ENCODE data around the gene PTMS.
A peak's percentile ranks its signal among the peaks of the same experiment; 100 is the strongest.

The PTMS gene

GRCh38 chr12:6772726-6773589, 6.8 kb downstream of the PTMS start:
- DNase-seq: no peak

DNA sequence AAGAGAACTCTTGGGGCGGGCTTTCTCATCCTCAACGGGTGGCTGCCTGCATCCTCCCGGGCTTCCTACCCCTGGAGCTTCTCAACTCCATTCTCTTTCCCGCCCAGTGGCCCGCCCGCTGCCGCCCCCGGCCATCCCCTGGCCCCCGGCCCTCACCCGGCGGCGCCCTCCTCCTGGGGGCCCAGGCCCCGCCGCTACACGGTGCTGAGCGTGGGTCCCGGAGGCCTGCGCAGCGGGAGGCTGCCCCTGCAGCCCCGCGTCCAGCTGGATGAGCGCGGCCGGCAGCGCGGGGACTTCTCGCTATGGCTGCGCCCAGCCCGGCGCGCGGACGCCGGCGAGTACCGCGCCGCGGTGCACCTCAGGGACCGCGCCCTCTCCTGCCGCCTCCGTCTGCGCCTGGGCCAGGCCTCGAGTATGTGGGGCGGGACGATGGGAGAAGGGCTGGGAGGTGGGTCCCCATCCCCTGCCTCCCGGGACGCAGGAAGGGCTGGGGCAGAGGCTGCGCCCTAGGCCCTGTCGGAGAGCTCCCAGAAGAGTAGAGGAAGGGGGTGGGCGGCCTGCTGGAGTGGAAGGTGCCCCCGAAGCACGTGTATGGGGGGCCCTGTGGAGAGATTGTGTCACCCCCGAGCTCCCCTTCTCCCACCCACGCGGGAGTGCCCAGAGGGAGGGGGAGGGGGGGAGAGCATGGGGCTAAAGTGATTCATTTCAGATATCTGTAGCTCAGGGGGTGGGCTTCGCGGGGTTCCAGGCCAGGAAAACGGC, 7.6 kb downstream of the PTMS start:
- DNase-seq: no peak

- no peak for DNase-seq
Measured at GRCh38 chr12:6774499-6775062, 8.4 kb downstream of the PTMS start.

DNA sequence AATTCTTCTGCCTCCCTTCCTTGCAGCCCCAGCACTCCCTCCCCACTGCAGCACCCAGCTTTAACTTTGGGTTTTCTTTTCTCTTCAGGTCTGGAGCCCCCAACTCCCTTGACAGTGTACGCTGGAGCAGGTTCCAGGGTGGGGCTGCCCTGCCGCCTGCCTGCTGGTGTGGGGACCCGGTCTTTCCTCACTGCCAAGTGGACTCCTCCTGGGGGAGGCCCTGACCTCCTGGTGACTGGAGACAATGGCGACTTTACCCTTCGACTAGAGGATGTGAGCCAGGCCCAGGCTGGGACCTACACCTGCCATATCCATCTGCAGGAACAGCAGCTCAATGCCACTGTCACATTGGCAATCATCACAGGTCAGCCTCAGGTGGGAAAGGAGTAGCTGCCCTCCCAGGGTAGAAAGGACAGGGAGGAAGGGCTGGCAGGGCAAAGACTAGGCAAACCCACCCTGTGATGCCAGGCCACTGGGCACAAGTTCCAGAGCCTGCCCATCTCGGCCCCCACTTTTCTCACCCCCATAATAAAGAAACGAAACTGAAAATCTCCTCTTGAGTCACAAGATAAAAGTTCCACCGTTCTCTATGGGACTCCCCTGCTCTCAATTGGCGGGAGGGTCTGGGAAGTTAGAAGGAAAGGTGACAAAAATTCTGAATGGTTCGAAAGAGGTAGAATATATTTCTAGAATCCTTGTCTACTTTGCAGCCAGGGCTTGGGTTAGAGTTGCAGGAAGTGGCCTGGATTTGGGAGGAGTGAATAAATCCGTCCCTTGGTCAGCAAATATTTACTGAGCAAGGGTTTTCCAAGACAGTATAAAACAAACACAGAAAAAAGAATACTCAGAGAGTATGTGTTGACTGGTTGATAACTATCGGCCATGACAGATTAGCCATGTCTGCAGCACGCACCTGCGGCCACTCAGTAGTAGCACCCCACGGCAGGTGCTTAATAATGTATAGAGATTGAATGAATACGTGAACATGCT, 9.3 kb downstream of the PTMS start:
- DNase-seq: no peak

DNA sequence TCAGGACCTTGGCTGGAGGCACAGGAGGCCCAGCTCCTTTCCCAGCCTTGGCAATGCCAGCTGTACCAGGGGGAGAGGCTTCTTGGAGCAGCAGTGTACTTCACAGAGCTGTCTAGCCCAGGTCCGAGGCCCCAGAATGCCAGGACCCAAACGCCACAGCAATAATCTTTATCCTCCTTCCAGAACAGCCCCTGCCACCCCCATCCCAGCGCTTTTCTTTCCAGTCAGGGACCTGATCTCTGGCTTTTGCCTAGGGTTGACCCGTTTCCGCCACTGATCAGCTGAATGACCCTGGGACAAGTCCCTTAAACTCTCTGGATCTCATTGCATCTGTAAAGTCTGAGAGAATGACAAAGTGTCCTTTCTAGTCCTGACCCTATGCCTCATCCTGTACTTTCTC, 11.2 kb downstream of the PTMS start:
- DNase-seq: no peak

DNA sequence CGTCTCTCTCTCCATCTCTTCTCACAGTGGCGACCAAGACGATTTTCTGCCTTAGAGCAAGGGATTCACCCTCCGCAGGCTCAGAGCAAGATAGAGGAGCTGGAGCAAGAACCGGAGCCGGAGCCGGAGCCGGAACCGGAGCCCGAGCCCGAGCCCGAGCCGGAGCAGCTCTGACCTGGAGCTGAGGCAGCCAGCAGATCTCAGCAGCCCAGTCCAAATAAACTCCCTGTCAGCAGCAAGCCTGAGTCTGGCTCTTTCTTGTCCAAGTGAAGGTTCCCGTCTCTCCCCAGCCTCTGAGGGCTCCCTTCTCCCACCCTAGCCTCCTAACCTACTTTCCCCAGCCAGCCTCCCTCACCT, 12.0 kb downstream of the PTMS start:
- DNase-seq: no peak

DNA sequence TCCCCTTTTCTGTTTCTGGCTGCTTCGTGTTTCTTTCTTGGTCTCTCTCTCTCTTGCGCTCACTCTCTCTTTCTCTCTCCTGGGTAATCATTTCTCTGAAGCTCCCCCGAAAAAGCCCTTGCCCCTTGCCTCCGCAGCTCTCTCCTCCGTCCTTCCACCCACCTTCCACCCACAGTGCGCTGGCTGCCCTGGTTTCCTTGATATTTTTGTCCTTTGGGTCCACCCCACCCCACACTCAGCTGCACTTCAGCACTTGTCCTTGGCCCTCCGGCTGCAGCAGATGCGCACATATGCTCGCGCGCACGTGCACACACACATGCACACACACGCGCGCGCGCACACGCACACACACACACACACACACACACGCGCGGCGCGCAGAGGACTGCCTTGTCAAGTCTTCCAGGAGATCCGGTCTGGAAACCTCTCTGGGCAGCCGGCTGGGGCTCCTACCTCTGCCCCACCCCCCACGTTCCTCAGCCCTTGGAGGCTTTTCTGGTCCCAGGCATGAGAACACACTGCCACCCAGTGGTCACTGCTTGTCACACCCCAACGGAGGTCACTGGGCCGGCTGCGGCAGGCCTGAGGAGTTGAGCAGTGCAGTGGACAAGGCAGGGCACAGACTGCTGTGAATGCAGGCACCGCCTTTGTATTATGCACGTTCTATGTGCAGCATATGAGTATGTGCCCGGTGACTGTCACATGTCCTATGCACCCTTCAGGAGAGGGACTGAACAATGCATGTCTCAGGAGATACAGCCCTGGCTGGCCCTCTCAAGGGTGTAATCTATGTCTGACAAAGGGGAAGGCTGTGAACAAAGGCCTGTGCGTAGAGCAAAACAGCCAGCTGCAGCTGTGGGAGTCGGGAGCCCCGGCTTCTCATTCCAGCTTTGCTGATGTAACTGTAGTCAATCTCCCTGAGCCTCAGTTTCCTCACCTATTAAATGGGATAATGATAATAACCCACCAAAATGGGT, 12.7 kb downstream of the PTMS start:
- peak; percentile 96 for DNase-seq

GRCh38 chr12:6779708-6780432, 13.7 kb downstream of the PTMS start:
- no peak for DNase-seq

DNA sequence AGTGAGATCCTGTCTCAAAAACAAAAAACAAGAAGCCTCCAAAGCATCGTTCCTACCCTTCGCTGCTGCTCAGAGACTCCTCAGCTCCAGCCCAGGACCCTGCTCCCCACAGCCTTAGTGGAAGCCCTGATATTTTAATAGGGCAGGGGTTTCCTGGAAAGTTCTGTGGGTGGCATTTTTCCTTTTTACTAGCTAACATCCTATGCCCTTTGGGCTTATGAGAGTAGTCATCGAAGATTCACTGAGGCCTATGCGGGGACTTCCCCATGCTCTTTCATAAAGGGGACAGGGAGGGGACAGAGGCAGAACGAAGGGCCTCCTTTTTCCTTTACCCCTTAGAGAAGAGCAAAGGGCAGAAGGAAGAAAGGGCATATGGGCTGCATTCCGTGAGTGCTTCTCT, 14.4 kb downstream of the PTMS start:
- DNase-seq: no peak

GRCh38 chr12:6782119-6782518, 16.0 kb downstream of the PTMS start:
- DNase-seq: no peak

GRCh38 chr12:6782850-6783566, 16.8 kb downstream of the PTMS start:
- no peak for DNase-seq

DNA sequence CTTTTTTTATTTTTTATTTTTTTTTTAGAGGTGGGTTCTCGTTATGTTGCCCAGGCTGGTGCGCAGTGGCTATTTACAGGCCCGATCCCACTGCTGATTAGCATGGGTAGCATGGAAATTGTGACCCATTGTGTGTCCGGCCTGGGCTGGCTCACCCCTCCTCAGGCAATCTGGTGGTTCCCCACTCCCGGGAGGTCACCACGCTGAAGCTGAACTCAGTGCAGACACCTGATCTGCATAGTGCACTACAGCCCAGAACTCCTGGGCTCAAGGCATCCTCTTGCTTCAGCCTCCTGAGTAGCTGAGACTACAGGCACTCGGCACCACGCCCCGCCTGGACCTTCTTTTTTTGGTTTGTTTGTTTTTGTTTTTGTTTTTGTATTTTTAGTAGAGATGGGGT, 17.7 kb downstream of the PTMS start:
- no peak for DNase-seq

DNA sequence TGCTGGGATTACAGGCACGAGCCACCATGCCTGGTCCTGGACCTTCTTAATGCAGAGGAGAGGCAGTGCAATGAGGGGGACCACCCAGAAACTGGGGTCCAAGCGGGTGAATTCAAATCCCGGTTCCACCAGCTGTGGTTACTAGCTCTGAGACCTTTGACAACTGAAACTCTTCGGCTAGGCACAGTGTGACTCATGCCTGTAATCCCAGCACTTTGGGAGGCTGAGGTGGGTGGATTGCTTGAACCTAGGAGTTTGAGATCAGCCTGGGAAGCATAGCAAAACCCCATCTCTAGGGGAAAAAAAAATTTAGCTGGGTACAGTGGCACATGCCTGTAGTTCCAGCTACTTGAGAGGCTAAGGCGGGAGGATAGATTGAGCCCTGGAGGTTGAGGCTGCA, 18.1 kb downstream of the PTMS start:
- no peak for DNase-seq

GRCh38 chr12:6784761-6785160, 18.6 kb downstream of the PTMS start:
- no peak for DNase-seq

DNA sequence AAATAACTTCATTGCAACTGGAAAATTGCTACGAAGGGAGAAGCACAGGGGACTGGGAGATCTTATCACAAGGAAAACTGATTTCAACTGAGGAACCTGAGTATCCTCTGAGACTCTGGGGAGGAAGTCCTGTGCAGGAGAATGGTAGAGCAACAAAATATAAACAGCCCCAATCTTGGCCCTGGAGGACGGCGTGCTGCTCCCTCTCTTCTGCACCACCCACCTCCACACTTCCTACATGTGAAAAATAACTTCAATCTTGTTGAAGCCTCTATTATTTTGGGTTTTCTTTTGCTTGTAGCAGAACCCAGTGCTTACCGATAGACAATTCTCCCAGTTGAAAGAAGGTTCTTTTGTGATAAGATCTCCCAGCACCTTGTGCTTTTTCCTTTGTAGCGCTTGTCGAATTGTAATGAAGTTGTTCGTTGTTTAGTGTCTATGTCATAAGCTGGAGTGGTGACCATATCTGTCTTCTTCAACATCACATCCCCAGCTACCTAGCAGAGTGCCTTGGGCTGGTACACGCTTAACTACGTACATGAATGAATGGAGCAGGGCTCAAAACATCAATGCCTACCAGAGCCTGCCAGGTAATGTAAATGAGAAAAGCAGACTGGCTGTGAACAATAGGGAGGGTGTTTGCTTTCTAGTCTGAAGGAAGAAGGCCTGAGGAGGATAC, 20.4 kb downstream of the PTMS start:
- no peak for DNase-seq

GRCh38 chr12:6787309-6787708, 21.1 kb downstream of the PTMS start:
- DNase-seq: no peak

- peak; percentile 77 for DNase-seq
Measured at GRCh38 chr12:6788972-6789924, 23.1 kb downstream of the PTMS start, which contains the start of gene CD4. Gene CD4, plus strand, starts transcription at chr12:6789528. Its CDS starts 10,611 bp downstream, at chr12:6800139.

GRCh38 chr12:6790496-6791150, 24.5 kb downstream of the PTMS start:
- DNase-seq: peak; percentile 40
